HEK293 (cell line): ENCODE data around the gene PTPN6.

Experiments
- CTCF ChIA-PET: fragments of 350-600 bp; formaldehyde crosslinking; extraction: SDS; loops from one replicate; lab custom pipeline; 2021; ENCODE audit warnings: antibody characterized with exemption; lab: Yijun Ruan, JAX
- POLR2A ChIA-PET: fragments of 300-600 bp; formaldehyde crosslinking; extraction: SDS; loops from one replicate; lab custom pipeline; 2020; ENCODE audit warnings: antibody characterized with exemption, inconsistent platforms; lab: Yijun Ruan, JAX
- H3K27ac ChIP-seq: fragments of 200-500 bp; sonication (Bioruptor generic); 2 replicates; pipeline ENCODE4 v1.5.1; 2014; ENCODE audit warnings: low read depth, low read length, control low read depth, inconsistent platforms; ENCODE audit errors: extremely low read depth
- H3K36me3 ChIP-seq, 2 experiments: fragments of 200-500 bp in 1 of 2; sonication (Bioruptor generic) in 1 of 2; 1 replicate in 1 of 2; 2 replicates in 1 of 2; pipeline ENCODE4 v1.5.1; 2014 to 2017; ENCODE audit warnings: inconsistent platforms in 2 of 2, low read length in 2 of 2; ENCODE audit not compliant: control insufficient read depth in 2 of 2, insufficient read depth in 1 of 2
- H3K4me1 ChIP-seq: fragments of 200-500 bp; sonication (Bioruptor generic); 2 replicates; pipeline ENCODE4 v1.5.1; 2014; ENCODE audit warnings: mild to moderate bottlenecking, low read length, inconsistent platforms; ENCODE audit not compliant: control insufficient read depth, insufficient read depth
- H3K4me3 ChIP-seq: 2 replicates; pipeline ENCODE4 v1.5.1; 2011; ENCODE audit warnings: low read depth, mild to moderate bottlenecking, control low read depth, low read length, moderate library complexity
- H3K9me3 ChIP-seq: fragments of 200-500 bp; sonication (Bioruptor generic); 2 replicates; pipeline ENCODE4 v1.5.1; 2014; ENCODE audit warnings: low read depth, low read length, inconsistent platforms; ENCODE audit not compliant: control insufficient read depth, insufficient read depth
- GFI1B ChIP-seq: fragments of 450-650 bp; formaldehyde crosslinking; IDR thresholded peaks from 2 replicates; pipeline ENCODE4 v1.5.1; 2016; ENCODE audit warnings: missing biosample characterization, missing genetic modification characterization
- GLIS2 ChIP-seq: fragments of 450-650 bp; formaldehyde crosslinking; IDR thresholded peaks from 2 replicates; pipeline ENCODE4 v1.5.1; 2016; ENCODE audit warnings: missing biosample characterization, missing genetic modification characterization
- IKZF3 ChIP-seq: fragments of 450-650 bp; IDR thresholded peaks from 2 replicates; pipeline ENCODE4 v1.5.0; 2018; ENCODE audit warnings: missing biosample characterization, mild to moderate bottlenecking, missing genetic modification characterization, moderate library complexity
- KLF8 ChIP-seq: fragments of 450-650 bp; formaldehyde crosslinking; IDR thresholded peaks from 2 replicates; pipeline ENCODE4 v1.5.1; 2016; ENCODE audit warnings: missing biosample characterization, missing genetic modification characterization
- OSR2 ChIP-seq: fragments of 450-650 bp; formaldehyde crosslinking; IDR thresholded peaks from 2 replicates; pipeline ENCODE4 v1.5.1; 2016; ENCODE audit warnings: missing biosample characterization, missing genetic modification characterization
- PRDM6 ChIP-seq: fragments of 450-650 bp; formaldehyde crosslinking; IDR thresholded peaks from 2 replicates; pipeline ENCODE4 v1.5.1; 2017; ENCODE audit warnings: missing biosample characterization, missing genetic modification characterization
- WT1 ChIP-seq: fragments of 450-650 bp; formaldehyde crosslinking; IDR thresholded peaks from 2 replicates; pipeline ENCODE4 v1.5.1; 2016; ENCODE audit warnings: missing biosample characterization, missing genetic modification characterization
- ZBTB17 ChIP-seq: fragments of 450-650 bp; formaldehyde crosslinking; IDR thresholded peaks from 2 replicates; pipeline ENCODE4 v1.5.1; 2016; ENCODE audit warnings: missing biosample characterization, missing genetic modification characterization
- ZFHX2 ChIP-seq: fragments of 450-650 bp; formaldehyde crosslinking; conservative IDR thresholded peaks from 2 replicates; pipeline ENCODE4 v1.5.1; 2016; ENCODE audit warnings: missing biosample characterization, missing genetic modification characterization
- ZNF138 ChIP-seq: fragments of 450-650 bp; formaldehyde crosslinking; IDR thresholded peaks from 2 replicates; pipeline ENCODE4 v1.5.1; 2016; ENCODE audit warnings: missing biosample characterization, missing genetic modification characterization, borderline replicate concordance
- ZNF19 ChIP-seq: fragments of 450-650 bp; formaldehyde crosslinking; IDR thresholded peaks from 2 replicates; pipeline ENCODE4; 2016; ENCODE audit warnings: missing biosample characterization, missing genetic modification characterization, low read depth
- ZNF223 ChIP-seq: fragments of 450-650 bp; formaldehyde crosslinking; IDR thresholded peaks from 2 replicates; pipeline ENCODE4 v1.5.1; 2016; ENCODE audit warnings: missing biosample characterization, missing genetic modification characterization
- ZNF335 ChIP-seq: fragments of 450-650 bp; formaldehyde crosslinking; conservative IDR thresholded peaks from 2 replicates; pipeline ENCODE4 v1.5.1; 2016; ENCODE audit warnings: missing biosample characterization, missing genetic modification characterization
- ZNF366 ChIP-seq: fragments of 450-650 bp; formaldehyde crosslinking; conservative IDR thresholded peaks from 2 replicates; pipeline ENCODE4 v1.5.1; 2016; ENCODE audit warnings: missing biosample characterization, missing genetic modification characterization
- ZNF423 ChIP-seq: fragments of 450-650 bp; formaldehyde crosslinking; IDR thresholded peaks from 2 replicates; pipeline ENCODE4 v1.5.1; 2016; ENCODE audit warnings: missing biosample characterization, missing genetic modification characterization
- ZNF530 ChIP-seq: fragments of 450-650 bp; formaldehyde crosslinking; IDR thresholded peaks from 2 replicates; pipeline ENCODE4 v1.5.1; 2016; ENCODE audit warnings: low read depth, missing biosample characterization, missing genetic modification characterization
- ZNF558 ChIP-seq: fragments of 450-650 bp; formaldehyde crosslinking; IDR thresholded peaks from 2 replicates; pipeline ENCODE4 v1.5.1; 2016; ENCODE audit warnings: missing biosample characterization, missing genetic modification characterization
- ZSCAN16 ChIP-seq: fragments of 450-650 bp; formaldehyde crosslinking; IDR thresholded peaks from 2 replicates; pipeline ENCODE4 v1.5.1; 2016; ENCODE audit warnings: missing biosample characterization, missing genetic modification characterization
- TF ChIP-seq, protein P1 (sequence below): fragments of 450-650 bp; formaldehyde crosslinking; optimal IDR thresholded peaks from 2 replicates; pipeline ENCODE3; 2016; ENCODE audit warnings: missing biosample characterization, mild to moderate bottlenecking, missing genetic modification characterization
- TF ChIP-seq, protein P2 (sequence below): fragments of 450-650 bp; formaldehyde crosslinking; IDR thresholded peaks from 2 replicates; pipeline ENCODE4 v1.5.1; 2016; ENCODE audit warnings: missing biosample characterization, missing genetic modification characterization
- TF ChIP-seq, protein P3 (sequence below): fragments of 450-650 bp; formaldehyde crosslinking; IDR thresholded peaks from 2 replicates; pipeline ENCODE4 v1.5.1; 2016; ENCODE audit warnings: missing biosample characterization, missing genetic modification characterization

PTPN6 gene

GRCh38 chr12:6934110-6934509 lies 17.0 kb upstream of the PTPN6 start:
- no peak overlapping the region; the same call in 1 of the 2 replicates for H3K27ac ChIP-seq
- CTCF ChIA-PET: interaction anchor here (0.7 to 3.5 kb wide), 5 partner anchors 9 to 1557 kb away, joined by 3 to 27 read pairs (median 3); partner anchors contain the start of genes C12orf57 and RNU7-1

DNA sequence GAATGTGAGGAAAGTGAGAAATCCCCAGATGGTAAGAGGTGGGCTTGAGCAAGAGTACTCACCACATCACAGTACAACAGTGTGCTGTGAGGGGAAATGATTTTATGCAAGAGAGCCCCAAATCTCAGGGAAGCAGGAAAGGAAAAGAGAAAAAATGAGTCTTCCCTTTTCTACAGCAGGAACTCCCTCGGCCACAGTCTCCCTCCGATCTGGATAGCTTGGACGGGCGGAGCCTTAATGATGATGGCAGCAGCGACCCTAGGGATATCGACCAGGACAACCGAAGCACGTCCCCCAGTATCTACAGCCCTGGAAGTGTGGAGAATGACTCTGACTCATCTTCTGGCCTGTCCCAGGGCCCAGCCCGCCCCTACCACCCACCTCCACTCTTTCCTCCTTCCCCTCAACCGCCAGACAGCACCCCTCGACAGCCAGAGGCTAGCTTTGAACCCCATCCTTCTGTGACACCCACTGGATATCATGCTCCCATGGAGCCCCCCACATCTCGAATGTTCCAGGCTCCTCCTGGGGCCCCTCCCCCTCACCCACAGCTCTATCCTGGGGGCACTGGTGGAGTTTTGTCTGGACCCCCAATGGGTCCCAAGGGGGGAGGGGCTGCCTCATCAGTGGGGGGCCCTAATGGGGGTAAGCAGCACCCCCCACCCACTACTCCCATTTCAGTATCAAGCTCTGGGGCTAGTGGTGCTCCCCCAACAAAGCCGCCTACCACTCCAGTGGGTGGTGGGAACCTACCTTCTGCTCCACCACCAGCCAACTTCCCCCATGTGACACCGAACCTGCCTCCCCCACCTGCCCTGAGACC lies 15.6 kb upstream of the PTPN6 start:
- POLR2A ChIA-PET: interaction anchor here (0.6 to 1.7 kb wide), 4 partner anchors 10 to 19 kb away, joined by 4 to 6 read pairs (median 4); no protein-coding TSS in a partner anchor
- Histone ChIP-seq H3K4me3 (no peak overlapping the region), H3K27ac (peak overlapping the region; percentile 14; the same call in 1 of the 2 replicates), H3K4me1 (peaks cover 6% of the 10 kb centered on the region), H3K9me3 (no peaks in the 10 kb centered on the region), H3K36me3 (peaks cover 30 to 74% of the 10 kb centered on the region in 2 experiments)
- CTCF ChIA-PET: interaction anchor here (0.6 to 4.9 kb wide), 6 partner anchors 9 to 218 kb away, joined by 3 to 53 read pairs (median 4); no protein-coding TSS in a partner anchor
- TF ChIP-seq GLIS2 (tag by site-specific recombination): peak; percentile 93
- TF ChIP-seq ZFHX2 (tag by site-specific recombination): peak; percentile 62
- no peak for TF ChIP-seq PRDM6
- no peak for TF ChIP-seq ZSCAN16 (tag by site-specific recombination)
- no peak for TF ChIP-seq WT1 (tag by site-specific recombination)
- TF ChIP-seq, protein P1, sequence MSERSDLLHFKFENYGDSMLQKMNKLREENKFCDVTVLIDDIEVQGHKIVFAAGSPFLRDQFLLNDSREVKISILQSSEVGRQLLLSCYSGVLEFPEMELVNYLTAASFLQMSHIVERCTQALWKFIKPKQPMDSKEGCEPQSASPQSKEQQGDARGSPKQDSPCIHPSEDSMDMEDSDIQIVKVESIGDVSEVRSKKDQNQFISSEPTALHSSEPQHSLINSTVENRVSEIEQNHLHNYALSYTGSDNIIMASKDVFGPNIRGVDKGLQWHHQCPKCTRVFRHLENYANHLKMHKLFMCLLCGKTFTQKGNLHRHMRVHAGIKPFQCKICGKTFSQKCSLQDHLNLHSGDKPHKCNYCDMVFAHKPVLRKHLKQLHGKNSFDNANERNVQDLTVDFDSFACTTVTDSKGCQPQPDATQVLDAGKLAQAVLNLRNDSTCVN (tag by site-specific recombination): no peak
- TF ChIP-seq ZNF558: no peak
- no peak for TF ChIP-seq ZNF335 (tag by site-specific recombination)
- TF ChIP-seq ZNF530 (tag by site-specific recombination): no peak
- TF ChIP-seq ZBTB17 (tag by site-specific recombination): no peak
- no peak for TF ChIP-seq GFI1B (tag by site-specific recombination)
- TF ChIP-seq, protein P2, sequence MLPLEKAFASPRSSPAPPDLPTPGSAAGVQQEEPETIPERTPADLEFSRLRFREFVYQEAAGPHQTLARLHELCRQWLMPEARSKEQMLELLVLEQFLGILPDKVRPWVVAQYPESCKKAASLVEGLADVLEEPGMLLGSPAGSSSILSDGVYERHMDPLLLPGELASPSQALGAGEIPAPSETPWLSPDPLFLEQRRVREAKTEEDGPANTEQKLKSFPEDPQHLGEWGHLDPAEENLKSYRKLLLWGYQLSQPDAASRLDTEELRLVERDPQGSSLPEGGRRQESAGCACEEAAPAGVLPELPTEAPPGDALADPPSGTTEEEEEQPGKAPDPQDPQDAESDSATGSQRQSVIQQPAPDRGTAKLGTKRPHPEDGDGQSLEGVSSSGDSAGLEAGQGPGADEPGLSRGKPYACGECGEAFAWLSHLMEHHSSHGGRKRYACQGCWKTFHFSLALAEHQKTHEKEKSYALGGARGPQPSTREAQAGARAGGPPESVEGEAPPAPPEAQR: no peak
- no peak for TF ChIP-seq ZNF19
- TF ChIP-seq, protein P3, sequence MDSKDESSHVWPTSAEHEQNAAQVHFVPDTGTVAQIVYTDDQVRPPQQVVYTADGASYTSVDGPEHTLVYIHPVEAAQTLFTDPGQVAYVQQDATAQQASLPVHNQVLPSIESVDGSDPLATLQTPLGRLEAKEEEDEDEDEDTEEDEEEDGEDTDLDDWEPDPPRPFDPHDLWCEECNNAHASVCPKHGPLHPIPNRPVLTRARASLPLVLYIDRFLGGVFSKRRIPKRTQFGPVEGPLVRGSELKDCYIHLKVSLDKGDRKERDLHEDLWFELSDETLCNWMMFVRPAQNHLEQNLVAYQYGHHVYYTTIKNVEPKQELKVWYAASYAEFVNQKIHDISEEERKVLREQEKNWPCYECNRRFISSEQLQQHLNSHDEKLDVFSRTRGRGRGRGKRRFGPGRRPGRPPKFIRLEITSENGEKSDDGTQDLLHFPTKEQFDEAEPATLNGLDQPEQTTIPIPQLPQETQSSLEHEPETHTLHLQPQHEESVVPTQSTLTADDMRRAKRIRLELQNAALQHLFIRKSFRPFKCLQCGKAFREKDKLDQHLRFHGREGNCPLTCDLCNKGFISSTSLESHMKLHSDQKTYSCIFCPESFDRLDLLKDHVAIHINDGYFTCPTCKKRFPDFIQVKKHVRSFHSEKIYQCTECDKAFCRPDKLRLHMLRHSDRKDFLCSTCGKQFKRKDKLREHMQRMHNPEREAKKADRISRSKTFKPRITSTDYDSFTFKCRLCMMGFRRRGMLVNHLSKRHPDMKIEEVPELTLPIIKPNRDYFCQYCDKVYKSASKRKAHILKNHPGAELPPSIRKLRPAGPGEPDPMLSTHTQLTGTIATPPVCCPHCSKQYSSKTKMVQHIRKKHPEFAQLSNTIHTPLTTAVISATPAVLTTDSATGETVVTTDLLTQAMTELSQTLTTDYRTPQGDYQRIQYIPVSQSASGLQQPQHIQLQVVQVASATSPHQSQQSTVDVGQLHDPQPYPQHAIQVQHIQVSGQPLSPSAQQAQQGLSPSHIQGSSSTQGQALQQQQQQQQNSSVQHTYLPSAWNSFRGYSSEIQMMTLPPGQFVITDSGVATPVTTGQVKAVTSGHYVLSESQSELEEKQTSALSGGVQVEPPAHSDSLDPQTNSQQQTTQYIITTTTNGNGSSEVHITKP (tag by site-specific recombination): no peak
- TF ChIP-seq ZNF138: no peak
- TF ChIP-seq KLF8 (tag by site-specific recombination): no peak

More at GRCh38 chr12:6934110-6934509, 17.0 kb upstream of the PTPN6 start:
- TF ChIP-seq IKZF3 (tag by site-specific recombination) (0 out of 2 replicates have a peak, but pooled peaks have one; percentile 13), ZNF423 (tag by site-specific recombination) (no peak), ZNF366 (tag by site-specific recombination) (peak; percentile 32), OSR2 (tag by site-specific recombination) (no peak), ZNF223 (tag by site-specific recombination) (no peak)
- TF ChIP-seq, all 188 proteins: peak for 2
- Histone ChIP-seq H3K4me3 (no peak overlapping the region), H3K36me3 (peaks cover 22 to 71% of the 10 kb centered on the region in 2 experiments), H3K4me1 (peaks cover 6% of the 10 kb centered on the region), H3K9me3 (no peaks in the 10 kb centered on the region)
- POLR2A ChIA-PET: interaction anchor here (0.8 to 1.1 kb wide), 3 partner anchors 9 to 61 kb away, joined by 3 to 5 read pairs (median 4); partner anchors contain the start of genes C12orf57, RNU7-1 and SPSB2
